ENCODE measurements around the gene PCLO. TPM values are rescaled to one million over a fixed set of nuclear protein-coding genes. Genes with fewer than 3 reads are reported as not detected.

The PCLO gene
- total and polyA plus RNA-seq, 2 of the 4 experiments (the other 2 are of a cell fraction) = under 0.01 to 0.05 TPM

DNA sequence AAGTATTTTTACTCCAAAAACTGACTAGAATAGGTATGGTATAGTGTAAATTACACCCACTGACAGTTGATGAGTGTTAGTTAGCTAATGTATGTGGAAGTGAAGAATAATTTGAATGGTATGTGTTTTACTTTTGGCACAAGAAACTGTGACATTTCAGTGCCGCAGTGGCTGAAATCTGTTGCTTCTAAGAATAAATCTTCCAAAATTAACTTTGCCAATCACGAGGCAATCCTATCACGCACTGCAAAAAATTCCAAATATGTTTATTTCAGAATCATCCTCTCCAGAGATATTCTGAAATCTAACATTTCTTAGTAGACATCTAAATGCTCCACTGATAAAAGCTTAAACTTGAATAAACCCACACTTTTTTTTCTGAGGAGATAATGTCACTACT is 61.2 kb downstream of the PCLO start:
- POLR2A ChIA-PET (ENCODE audit: unreplicated experiment) = no interaction called here
- dilution Hi-C loops (cut with HindIII; ENCODE audit: low sequenced_read_pairs, unreplicated experiment) = no loop called here
- 8% methylated on average over 2 of the region's 3 CpGs; no CpG with 5 or more reads in 1 of the 2 experiments for WGBS, 2 experiments (ENCODE audit: extremely low coverage in 2 of 2, insufficient read length in 1 of 2)

More for the DNA sequence above, 61.2 kb downstream of the PCLO start:
- intact Hi-C loops (cut with micrococcal nuclease) (no loop called here), in situ Hi-C loops (cut with MboI; ENCODE audit: low sequenced_read_pairs) (no loop called here)
- H3K4me2 ChIP-seq (ENCODE audit: low read depth, low read length) = no peak overlapping the region
- H2AFZ ChIP-seq (replicated peaks; ENCODE audit: low read length, poor library complexity) = no peak overlapping the region
- H3K9me3 ChIP-seq (ENCODE audit: control insufficient read depth, insufficient read depth, low read length) = no peaks in the 10 kb centered on the region
- H3K14ac ChIP-seq (replicated peaks; ENCODE audit: low read depth, low read length) = no peak overlapping the region
- H3K9ac ChIP-seq (ENCODE audit: low read depth, low read length) = no peak overlapping the region
- no peak overlapping the region for H3K4ac ChIP-seq (ENCODE audit: low read depth, low read length)
- H3K27me3 ChIP-seq (ENCODE audit: control insufficient read depth, insufficient read depth, low read length) = no peaks in the 10 kb centered on the region
- H2AK9ac ChIP-seq (replicated peaks; ENCODE audit: low read depth, low read length, poor library complexity) = no peak overlapping the region
- CTCF ChIA-PET = no interaction called here
- no peak overlapping the region for H2BK20ac ChIP-seq (ENCODE audit: low read depth, low read length)
- H4K91ac ChIP-seq (ENCODE audit: insufficient read depth, low read depth, low read length) = no peak overlapping the region
- no peak overlapping the region for H3K4me3 ChIP-seq (ENCODE audit: insufficient read depth, low read depth, low read length)
- H3K36me3 ChIP-seq (ENCODE audit: control insufficient read depth, insufficient read depth, low read length) = no peaks in the 10 kb centered on the region
- no peak overlapping the region for H2BK120ac ChIP-seq (ENCODE audit: low read depth, low read length)
- TF ChIP-seq NFE2L2 (IDR thresholded peaks at IDR 0.05; ENCODE audit: low read depth, low read length) (no peak), CHD1 (IDR thresholded peaks at IDR 0.05; ENCODE audit: low read depth, low read length) (no peak), RFX5 (IDR thresholded peaks at IDR 0.05; ENCODE audit: low read depth, low read length) (no peak), MXI1 (IDR thresholded peaks at IDR 0.05; ENCODE audit: borderline replicate concordance, low read depth, low read length) (no peak), BHLHE40 (IDR thresholded peaks at IDR 0.05; ENCODE audit: low read depth, low read length) (no peak), CEBPB (IDR thresholded peaks at IDR 0.05; ENCODE audit: low read depth, low read length) (no peak), RAD21 (IDR thresholded peaks at IDR 0.05; ENCODE audit: low read length) (no peak), SMC3 (IDR thresholded peaks at IDR 0.05; ENCODE audit: low read depth, low read length) (no peak), FOS (IDR thresholded peaks at IDR 0.05; ENCODE audit: low read depth, low read length) (no peak), MAZ (IDR thresholded peaks at IDR 0.05; ENCODE audit: borderline replicate concordance, low read depth, low read length) (no peak), MAFK (IDR thresholded peaks at IDR 0.05; ENCODE audit: low read depth, low read length) (no peak), RCOR1 (IDR thresholded peaks at IDR 0.05; ENCODE audit: insufficient replicate concordance, low read length) (no peak)
- TF ChIP-seq, protein P1, sequence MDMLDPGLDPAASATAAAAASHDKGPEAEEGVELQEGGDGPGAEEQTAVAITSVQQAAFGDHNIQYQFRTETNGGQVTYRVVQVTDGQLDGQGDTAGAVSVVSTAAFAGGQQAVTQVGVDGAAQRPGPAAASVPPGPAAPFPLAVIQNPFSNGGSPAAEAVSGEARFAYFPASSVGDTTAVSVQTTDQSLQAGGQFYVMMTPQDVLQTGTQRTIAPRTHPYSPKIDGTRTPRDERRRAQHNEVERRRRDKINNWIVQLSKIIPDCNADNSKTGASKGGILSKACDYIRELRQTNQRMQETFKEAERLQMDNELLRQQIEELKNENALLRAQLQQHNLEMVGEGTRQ (IDR thresholded peaks at IDR 0.05; ENCODE audit: low read depth, low read length) = no peak
- TF ChIP-seq, protein P2, sequence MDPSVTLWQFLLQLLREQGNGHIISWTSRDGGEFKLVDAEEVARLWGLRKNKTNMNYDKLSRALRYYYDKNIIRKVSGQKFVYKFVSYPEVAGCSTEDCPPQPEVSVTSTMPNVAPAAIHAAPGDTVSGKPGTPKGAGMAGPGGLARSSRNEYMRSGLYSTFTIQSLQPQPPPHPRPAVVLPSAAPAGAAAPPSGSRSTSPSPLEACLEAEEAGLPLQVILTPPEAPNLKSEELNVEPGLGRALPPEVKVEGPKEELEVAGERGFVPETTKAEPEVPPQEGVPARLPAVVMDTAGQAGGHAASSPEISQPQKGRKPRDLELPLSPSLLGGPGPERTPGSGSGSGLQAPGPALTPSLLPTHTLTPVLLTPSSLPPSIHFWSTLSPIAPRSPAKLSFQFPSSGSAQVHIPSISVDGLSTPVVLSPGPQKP (IDR thresholded peaks at IDR 0.05; ENCODE audit: borderline replicate concordance, low read depth, low read length) = no peak
- TF ChIP-seq, protein P3, sequence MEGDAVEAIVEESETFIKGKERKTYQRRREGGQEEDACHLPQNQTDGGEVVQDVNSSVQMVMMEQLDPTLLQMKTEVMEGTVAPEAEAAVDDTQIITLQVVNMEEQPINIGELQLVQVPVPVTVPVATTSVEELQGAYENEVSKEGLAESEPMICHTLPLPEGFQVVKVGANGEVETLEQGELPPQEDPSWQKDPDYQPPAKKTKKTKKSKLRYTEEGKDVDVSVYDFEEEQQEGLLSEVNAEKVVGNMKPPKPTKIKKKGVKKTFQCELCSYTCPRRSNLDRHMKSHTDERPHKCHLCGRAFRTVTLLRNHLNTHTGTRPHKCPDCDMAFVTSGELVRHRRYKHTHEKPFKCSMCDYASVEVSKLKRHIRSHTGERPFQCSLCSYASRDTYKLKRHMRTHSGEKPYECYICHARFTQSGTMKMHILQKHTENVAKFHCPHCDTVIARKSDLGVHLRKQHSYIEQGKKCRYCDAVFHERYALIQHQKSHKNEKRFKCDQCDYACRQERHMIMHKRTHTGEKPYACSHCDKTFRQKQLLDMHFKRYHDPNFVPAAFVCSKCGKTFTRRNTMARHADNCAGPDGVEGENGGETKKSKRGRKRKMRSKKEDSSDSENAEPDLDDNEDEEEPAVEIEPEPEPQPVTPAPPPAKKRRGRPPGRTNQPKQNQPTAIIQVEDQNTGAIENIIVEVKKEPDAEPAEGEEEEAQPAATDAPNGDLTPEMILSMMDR (conservative IDR thresholded peaks at IDR 0.05; ENCODE audit: low read depth, low read length) = no peak
- no peak overlapping the region for H2BK15ac ChIP-seq (ENCODE audit: low read depth, low read length)
- H3K56ac ChIP-seq (ENCODE audit: extremely low read depth, insufficient read depth, low read length) = no peak overlapping the region
- H3K4me1 ChIP-seq (ENCODE audit: control insufficient read depth, insufficient read depth, low read length) = no peaks in the 10 kb centered on the region
- no peak for ATAC-seq (ENCODE audit: low read depth)
- DNase-seq = no peak
- H3K27ac ChIP-seq (ENCODE audit: insufficient read depth, low read length) = no peak overlapping the region
- H3K9me1 ChIP-seq (ENCODE audit: insufficient read depth, low read length) = no peaks in the 10 kb centered on the region
- no peak overlapping the region for H3K23ac ChIP-seq (ENCODE audit: low read depth, low read length)
- no TSS peak for BruUV-seq (replicated peaks)
- no peaks in the 10 kb centered on the region for H4K20me1 ChIP-seq (ENCODE audit: insufficient read depth, low read length)
- H2BK5ac ChIP-seq (ENCODE audit: low read depth, low read length, poor library complexity, severe bottlenecking) = no peak overlapping the region
- H2AK5ac ChIP-seq (ENCODE audit: low read depth, low read length) = no peak overlapping the region
- no peak overlapping the region for H3K18ac ChIP-seq (ENCODE audit: low read depth, low read length)
- H4K5ac ChIP-seq (ENCODE audit: low read depth, low read length) = no peak overlapping the region
- no peak overlapping the region for H4K8ac ChIP-seq (ENCODE audit: low read depth in 2 of 2, low read length in 2 of 2)
- H3K79me1 ChIP-seq (ENCODE audit: low read depth in 1 of 2, low read length in 2 of 2) = no peaks in the 10 kb centered on the region
